ENCODE data around the gene CCDC88B.

DNA sequence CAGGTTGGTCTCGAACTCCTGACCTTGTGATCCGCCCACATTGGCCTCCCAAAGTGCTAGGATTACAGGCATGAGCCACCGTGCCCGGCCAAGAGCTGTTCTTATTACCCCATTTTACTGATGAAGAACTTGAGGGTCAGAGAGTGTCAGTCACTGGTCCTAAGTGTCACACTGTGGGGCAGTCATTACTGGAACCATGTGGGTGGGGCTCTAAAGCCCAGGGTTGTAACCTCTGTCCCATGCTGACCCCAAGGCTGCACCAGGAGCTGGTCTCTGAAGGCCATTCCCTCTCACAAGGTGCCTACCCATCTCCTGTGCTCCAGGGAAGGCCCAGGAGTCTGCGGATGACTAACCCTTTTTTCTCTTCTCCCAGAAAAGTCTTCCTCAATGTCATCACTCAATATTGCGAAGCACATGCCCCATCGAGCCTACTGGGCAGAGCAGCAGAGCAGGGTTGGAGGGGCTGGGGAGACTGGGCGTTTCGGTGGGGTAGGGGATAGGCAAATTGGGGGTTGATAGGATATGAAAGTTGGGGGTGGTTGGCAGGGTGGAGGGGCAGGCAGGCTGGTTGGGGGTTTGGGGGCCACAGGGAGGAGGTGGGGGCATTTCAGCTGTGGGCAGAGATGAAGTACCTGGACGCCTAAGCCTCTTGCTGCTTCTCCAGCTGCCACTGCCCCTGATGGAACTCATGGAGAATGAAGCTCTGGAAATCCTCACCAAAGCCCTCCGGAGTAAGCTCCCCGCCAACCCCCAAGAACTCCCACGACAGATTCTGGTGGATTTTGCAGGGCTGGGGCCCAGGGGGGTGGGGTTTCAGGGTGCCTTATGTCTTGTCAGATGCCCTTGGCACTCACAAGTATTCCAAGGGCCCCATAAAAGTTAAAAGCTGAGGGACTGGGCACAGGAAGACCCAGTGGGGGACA is 36.6 kb upstream of the CCDC88B start:
- TF ChIP-seq POLR2AphosphoS5 (IDR thresholded peaks at IDR 0.05) (no peak), EZH2 (IDR thresholded peaks at IDR 0.05; ENCODE audit: borderline replicate concordance, insufficient read depth, low read length, poor library complexity, severe bottlenecking) (no peak), EP300 (conservative IDR thresholded peaks at IDR 0.05; ENCODE audit: poor library complexity, severe bottlenecking) (no peak), TAF1 (IDR thresholded peaks at IDR 0.05; ENCODE audit: low read depth) (no peak), RAD21 (conservative IDR thresholded peaks at IDR 0.05) (no peak)
- TF ChIP-seq, protein P1, sequence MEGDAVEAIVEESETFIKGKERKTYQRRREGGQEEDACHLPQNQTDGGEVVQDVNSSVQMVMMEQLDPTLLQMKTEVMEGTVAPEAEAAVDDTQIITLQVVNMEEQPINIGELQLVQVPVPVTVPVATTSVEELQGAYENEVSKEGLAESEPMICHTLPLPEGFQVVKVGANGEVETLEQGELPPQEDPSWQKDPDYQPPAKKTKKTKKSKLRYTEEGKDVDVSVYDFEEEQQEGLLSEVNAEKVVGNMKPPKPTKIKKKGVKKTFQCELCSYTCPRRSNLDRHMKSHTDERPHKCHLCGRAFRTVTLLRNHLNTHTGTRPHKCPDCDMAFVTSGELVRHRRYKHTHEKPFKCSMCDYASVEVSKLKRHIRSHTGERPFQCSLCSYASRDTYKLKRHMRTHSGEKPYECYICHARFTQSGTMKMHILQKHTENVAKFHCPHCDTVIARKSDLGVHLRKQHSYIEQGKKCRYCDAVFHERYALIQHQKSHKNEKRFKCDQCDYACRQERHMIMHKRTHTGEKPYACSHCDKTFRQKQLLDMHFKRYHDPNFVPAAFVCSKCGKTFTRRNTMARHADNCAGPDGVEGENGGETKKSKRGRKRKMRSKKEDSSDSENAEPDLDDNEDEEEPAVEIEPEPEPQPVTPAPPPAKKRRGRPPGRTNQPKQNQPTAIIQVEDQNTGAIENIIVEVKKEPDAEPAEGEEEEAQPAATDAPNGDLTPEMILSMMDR (IDR thresholded peaks at IDR 0.05; ENCODE audit: poor library complexity, severe bottlenecking) = no peak
- TF ChIP-seq, protein P2, sequence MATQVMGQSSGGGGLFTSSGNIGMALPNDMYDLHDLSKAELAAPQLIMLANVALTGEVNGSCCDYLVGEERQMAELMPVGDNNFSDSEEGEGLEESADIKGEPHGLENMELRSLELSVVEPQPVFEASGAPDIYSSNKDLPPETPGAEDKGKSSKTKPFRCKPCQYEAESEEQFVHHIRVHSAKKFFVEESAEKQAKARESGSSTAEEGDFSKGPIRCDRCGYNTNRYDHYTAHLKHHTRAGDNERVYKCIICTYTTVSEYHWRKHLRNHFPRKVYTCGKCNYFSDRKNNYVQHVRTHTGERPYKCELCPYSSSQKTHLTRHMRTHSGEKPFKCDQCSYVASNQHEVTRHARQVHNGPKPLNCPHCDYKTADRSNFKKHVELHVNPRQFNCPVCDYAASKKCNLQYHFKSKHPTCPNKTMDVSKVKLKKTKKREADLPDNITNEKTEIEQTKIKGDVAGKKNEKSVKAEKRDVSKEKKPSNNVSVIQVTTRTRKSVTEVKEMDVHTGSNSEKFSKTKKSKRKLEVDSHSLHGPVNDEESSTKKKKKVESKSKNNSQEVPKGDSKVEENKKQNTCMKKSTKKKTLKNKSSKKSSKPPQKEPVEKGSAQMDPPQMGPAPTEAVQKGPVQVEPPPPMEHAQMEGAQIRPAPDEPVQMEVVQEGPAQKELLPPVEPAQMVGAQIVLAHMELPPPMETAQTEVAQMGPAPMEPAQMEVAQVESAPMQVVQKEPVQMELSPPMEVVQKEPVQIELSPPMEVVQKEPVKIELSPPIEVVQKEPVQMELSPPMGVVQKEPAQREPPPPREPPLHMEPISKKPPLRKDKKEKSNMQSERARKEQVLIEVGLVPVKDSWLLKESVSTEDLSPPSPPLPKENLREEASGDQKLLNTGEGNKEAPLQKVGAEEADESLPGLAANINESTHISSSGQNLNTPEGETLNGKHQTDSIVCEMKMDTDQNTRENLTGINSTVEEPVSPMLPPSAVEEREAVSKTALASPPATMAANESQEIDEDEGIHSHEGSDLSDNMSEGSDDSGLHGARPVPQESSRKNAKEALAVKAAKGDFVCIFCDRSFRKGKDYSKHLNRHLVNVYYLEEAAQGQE (IDR thresholded peaks at IDR 0.05; ENCODE audit: borderline replicate concordance) = no peak

Data from neural cell (in vitro differentiated cells).